GM18498 (cell line): Measurements from ENCODE around the gene IL3.

Experiments
- ATAC-seq: cut with Tn5 transposase; IDR thresholded peaks from one replicate; pipeline ENCODE4 v1.9.1; 2021; ENCODE audit warnings: mild to moderate bottlenecking, moderate library complexity; ENCODE audit not compliant: unreplicated experiment

Gene IL3, protein sequence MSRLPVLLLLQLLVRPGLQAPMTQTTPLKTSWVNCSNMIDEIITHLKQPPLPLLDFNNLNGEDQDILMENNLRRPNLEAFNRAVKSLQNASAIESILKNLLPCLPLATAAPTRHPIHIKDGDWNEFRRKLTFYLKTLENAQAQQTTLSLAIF

DNA sequence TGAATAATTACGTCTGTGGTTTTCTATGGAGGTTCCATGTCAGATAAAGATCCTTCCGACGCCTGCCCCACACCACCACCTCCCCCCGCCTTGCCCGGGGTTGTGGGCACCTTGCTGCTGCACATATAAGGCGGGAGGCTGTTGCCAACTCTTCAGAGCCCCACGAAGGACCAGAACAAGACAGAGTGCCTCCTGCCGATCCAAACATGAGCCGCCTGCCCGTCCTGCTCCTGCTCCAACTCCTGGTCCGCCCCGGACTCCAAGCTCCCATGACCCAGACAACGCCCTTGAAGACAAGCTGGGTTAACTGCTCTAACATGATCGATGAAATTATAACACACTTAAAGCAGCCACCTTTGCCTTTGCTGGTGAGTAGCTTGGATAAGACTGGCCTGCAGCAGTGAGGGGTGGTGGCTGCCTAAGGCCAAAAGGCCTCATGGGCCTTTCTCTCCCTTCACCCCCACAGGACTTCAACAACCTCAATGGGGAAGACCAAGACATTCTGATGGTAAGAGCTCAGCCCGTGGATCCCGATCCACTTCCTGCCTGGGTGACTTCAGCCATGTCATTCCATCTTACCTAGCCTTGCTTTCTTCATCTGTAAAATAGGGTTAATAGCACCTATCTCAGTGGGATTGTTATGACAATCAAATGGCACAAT, at the start of gene IL3:
Gene IL3, plus strand, starts transcription at position 155 of the 661 bp plus-strand sequence. Its CDS starts 52 bp downstream, at position 207.
- ATAC-seq, result no peak

DNA sequence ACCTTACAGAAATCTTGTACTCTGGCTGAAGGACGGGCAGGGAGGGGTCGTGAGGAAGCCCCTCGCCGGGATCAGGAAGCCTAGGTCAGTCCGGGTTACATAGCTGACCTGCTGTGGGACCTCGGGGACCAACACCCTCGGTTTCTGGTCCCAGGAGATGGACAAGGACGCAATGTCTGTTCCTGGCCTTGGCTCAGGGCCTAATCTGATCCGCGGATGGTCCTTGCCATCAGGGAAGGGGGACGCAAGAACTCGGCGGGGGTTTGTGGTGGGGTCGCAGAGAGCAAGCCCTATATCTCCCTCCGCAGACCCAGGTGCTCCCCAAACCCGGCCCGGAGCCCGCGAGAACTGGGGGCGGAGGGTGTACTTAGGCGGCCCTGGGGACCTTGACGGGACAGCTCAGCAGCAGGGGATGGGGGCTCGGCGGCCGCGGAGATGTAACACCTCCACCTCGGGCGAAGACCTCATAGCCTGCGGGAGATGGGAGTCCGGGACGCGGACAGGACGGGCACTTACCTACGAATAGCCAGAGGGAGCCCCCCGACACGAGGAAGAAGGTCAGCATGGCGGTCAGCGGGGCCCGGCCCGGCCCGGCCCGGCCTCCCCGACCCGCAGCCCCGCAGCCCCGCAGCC, 49.4 kb upstream of the IL3 start:
- no peak for ATAC-seq

DNA sequence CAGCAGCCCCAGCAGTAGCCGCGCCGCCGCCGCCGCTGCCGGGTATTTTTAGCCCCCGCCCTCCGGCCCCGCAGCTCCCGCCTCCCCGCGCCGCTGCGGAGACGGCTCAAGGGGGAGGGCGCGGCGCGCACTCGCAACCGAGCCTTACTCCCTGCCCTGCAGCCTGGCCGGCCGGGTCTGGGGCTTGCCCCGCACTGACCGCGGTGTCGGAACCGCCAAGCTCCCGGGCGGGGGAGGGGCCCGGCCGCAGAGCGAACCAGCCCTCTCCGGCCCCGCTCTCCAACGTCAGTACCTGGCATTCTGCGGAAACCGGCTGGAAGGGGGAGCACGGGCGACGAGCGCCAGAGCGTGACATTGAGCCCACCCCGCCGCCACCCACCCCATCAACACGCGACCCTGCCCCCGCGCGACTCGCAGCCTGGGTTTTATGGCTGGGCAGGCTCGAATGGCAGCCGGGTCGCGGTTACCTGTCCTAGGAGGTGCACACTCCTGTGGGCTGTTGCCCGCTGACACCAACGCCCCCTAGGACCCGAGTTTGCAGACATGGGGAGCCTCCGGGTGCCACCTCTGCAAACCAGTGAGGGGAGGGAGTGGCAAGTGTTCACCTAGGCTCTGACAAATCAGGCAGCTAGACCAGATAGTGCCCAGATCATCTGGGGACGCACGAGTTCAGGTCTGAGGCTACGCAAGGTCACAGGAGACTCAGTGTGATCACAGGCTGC, 48.7 kb upstream of the IL3 start, which contains the start of gene ACSL6:
Gene ACSL6, minus strand, starts transcription at position 37 of the 722 bp plus-strand sequence. CDS start 105 bp downstream, outside the sequence.
- ATAC-seq, result no peak

DNA sequence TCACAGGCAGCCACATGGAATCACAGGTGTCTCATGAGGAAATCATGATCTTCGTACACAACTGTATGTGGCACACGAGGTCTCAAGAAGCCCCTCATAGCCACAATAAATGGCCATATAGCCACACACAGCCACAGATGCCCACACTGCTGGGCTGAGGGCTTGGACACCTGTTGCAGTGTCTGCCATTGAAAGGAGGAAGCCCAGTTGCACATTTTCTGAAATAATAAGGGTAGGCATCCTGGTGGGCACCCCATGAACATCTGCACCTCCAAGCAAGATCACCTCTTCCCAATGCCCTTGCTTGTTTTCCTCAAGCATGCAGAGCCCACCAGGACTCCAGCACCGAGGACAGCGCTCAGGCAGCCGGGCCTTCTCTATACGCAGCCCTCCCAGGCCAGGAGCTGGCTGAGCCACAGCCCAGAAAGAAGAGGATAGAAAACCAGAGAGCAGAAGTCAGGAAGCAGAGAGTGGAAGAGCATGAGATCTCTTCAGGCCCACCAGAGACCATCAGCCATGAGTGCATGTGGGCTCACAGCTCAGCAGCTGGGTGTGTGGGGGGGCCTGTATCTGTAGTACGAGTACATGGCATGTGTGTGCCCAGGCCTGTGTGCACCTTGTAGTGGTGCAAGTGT, 48.0 kb upstream of the IL3 start:
- ATAC-seq, result no peak

DNA sequence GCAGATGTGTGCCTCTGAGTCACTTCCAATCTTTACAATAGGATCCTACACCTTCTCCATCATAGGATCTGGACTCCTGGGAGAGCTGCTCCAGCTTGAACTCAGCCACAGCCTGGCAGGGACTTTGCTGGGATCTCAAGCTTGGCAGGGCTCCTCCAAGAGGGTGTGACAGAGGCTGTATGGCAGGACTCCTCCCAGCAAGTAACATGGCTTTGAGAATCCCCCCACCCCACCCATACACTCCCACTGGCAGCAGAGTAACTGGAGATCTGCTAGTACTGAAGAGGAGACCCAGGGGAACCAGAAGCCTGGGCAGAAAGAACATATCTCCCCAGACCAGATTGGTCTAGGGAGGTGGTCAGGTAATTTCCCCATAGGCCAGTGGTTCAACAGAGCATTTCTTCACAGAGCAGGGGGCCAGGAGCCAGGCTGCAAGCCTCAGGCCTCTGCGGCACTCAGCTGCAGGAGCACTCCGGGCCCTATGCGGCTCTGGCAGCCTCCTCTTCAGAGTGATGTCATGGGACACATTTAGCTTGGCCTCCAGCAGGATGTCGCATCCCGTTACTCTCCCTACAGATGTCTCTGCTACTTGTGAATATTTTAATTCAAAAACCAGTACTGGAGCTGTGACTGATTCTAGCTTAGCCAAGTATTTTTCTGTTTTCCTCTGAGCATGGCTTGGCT, 47.3 kb upstream of the IL3 start:
- no peak for ATAC-seq

DNA sequence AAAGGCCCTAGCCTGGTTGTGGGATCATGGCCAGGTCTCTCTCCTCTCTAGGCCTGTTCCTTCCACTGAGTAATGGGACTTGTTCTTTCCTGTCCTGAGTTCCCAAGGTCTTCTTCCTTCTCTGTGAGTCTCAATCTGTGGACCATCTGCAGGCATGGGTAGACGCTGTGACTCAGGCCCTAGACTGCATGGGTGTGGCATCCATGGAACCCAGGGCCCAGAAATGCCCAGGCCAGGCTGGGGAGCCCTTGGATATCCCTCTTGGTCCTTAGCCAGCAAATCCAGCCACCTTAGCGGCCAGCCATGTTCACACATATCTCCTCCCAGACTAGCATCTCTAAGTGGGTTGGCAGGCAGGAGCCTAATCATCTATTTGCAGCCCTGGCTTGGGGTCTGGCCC, 46.7 kb upstream of the IL3 start:
- no peak for ATAC-seq

DNA sequence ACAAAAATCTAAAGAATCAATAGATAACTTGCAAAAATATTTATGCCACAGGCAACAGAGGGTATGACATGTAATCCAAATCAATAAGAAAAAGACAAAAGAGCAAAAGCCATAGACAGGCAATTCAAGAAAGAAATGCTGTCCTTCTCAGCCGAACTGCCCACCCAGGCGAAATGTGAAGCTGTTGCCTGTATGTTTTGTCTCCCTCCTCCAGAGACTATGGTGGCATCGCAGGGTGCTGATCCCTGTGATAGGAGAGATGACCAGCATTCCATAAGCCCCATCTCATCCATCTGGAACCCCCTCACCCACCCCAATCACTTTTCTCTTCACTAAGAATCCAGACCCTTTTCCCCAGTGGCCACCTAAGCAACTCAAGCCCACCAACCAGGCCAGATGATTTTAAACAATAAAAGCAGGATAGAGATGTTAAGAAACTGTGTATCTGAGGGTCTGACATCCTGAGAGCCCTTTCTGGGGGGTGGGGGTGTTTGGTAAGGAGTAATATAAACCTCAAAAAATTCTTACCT, 43.7 kb upstream of the IL3 start:
- no peak for ATAC-seq

DNA sequence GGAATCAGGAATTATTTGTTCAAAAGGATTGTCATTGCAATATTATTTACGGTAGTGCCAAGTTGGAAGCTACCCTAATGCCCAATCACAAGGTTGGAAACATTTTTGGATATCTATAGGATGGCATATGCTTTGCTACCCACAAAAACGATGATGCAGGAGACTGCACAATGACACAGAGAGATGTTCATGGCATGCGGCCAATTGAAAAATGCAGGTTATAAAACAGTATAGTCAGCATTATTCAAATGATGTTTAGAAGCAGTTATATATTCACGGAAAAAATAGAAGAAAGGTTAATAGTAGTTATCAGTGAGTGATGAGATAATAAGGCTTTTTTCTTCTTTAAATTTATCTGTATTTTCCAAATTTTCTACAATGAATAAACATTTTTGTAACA, 43.1 kb upstream of the IL3 start:
- ATAC-seq, result no peak

DNA sequence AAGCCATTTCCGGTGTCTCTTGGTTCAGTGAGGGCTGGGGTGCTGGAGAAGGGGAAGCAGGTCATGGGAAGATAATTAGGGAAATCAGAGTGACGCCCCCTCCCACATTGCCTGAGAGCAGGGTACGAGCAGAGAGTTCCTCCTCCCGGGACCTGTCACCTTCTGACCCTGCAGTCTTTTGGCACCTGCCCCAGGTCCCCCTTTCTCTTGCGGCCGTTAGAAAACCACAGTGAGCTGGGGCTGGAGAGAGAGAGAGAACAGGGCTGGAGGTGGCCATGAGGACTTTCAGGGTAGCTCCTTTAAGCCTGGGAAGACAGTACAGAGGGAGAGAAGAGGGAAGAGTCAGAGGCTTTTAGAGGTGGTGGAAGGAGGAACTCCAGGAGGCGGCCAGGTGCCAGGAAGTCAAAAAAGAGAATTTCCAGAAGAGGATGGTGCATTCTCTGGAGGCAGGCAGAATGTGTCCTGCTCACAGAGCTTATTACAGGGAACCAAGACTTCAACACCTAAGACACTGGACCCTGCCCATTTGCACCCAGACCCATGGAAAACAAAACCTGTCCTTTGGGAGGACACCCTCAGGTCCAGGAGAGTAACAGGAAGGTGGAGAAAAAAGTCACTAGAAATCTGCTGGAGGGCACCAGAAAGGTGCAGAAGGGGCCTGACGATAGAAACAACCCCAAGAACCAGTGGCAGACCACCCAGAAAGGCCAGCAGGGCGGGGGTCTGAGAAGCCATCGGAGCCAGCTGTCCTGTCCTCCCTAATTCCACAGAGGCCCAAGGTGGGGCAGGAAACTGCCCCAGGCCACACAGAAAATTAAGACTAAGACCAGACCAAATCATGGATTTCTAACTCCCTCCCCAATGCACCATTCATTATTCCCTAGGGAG, 42.5 kb upstream of the IL3 start:
- no peak for ATAC-seq

DNA sequence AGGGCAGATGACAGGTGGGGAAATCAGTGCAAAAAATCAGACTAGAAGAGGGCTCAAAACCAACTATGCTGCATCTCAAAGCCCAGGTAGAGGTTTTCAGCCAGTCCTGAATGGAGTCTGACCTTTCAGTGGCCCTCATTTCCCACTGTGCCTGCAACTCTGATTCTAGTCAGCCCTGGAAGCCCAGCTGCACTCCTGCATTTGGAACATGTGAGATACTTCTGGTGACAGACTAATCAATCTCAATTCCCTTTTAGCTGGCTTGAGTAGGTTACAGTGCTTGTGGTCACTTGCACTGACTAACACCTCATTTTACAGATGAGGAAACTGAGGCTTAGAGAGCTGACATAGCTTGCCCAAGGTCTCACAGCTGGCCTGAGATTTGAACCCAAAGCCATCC, 41.1 kb upstream of the IL3 start:
- peak; percentile 24 for ATAC-seq

DNA sequence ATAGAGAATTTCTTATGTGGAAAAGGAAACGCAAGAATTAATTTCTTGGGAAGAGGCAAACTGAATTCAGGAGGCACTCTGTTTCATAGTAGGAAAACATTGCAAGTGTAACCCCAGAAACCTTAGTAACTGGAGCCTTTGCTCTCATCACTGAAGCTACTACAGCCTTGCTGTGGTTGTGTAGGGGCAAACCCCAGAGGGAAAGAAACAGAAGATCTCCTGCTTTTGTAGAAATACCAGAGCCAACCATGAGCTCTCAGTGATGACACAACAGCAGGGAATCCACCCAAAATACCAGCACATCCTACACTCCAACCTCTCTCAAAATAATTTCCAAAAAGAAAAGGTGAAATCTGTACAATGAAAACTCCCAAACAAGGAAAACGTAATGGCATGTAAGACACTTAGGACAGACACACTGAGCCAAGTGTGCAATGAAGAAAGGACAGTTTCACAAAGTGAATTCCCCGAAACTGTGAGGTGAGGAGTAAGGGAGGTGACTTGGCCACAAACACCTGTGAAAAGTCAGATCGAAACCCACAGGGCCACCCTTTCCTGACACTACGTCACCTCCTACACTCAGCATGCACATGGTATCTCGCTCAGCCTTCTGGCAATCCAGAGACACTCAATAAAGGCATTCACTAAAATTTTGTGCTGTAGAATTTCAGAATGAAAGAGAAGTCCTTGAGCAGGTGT, 40.4 kb upstream of the IL3 start:
- peak; percentile 99 for ATAC-seq

DNA sequence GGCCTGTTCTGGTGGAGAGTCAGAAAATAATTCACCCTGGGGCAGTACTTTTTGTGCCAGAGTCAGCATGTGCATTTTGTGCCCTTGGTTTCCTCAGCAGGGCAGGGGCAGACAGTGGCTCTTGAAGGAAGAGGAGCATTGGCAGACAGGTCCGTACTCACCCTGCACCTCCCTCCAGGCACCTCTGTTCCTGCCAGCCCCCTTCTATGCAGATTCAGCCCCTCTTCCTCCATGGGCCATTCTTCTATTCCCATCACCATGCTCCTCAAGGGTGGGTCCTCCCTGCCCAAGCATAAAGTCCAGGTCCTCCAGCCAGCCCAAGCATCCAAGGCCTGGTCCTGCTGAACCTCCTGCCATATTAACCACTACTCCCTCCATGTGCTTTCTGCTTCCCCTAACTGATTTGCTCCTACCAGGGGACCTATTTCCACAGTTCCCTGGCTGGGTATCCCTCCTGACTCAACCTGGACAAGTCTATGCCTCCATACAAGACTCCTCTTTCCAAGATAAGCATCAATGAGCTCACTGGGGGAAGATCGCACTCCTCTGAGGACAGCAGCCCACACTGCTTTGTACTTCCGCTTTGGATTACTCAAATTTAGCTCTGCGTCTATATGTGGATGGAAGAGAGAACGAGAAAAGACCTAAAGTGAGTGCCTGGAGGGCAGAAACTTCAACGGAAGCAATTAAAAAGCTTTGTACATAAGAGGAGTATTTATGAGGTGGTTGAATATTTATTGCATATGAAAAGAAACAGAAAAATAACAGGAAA, 39.7 kb upstream of the IL3 start:
- ATAC-seq, result peak; percentile 27

DNA sequence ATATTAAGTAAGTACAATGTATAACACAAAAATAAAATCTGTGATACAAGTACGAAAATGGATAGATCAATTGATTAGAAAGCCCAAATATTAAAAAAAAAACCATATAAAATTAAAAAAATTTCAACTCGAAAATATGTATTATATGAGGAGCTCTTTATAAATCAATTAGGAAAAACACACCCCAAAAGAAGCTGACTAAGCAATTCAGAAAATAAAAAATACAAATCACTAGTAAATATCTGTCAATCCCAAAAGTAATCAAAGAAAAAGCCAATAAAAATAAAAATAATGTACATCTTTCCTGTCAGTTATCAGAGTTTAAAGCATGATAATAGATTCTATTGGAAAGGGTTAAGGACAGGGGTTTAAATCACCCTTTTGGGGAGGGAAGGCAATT, 38.8 kb upstream of the IL3 start:
- ATAC-seq, result no peak

DNA sequence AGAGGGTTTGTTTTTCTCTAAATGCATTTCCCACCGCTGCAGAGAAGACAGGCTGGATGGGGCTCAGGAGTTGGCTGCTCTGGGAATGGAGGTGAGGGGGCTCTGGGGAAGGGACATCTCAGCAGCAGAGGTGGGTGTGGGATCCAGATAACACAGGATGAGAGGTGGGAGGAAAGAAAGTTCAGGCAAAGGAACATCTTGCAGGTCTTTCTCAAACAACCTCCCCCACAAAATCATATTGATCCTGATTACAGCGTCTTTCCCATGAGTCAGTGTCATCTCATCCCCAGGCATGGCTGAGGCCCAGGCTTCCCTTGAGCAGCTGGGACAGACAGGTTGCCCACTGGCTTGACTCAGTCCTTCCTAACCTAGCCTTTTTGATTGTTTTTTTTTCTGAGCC, 37.7 kb upstream of the IL3 start:
- ATAC-seq, result no peak

DNA sequence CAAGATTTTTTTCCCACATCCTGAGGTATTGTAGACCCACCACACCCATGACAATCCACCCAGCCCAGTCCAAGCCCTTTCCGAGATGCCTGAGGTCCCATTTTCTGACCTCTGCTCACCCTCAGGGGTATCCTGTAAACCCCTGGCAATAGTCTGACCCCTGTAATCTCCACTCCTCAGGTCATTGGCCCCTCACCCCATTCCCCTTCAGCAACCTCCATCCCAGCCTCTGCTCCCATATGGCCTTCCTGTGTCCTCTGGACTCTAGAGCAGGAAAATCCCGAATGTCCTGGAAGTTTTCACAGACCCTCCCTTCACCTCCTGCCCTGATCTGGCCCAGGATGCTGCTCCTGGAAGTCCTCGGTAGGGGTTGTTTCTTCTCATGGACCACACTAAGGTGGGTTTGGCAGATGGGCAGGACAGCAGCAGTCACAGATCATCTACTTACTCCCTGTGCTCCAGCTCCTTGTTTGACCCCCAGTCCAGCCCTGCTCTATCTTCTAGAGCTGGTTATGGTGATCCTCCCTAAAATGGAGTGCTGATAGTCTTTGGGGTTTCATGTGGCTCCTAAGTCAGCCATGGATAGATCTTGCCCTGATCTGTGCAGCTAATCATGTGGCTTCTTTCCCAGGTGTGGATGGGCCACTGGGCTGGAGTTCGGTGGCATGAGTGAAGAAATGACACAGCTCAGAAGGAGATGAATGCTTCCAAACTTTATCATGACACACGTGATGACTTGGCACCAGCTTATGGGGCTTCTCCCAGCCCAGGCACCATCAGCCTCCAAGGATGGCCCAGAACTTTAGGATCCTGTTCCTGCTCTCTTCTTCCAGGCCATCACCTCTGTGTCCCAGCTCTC, 37.0 kb upstream of the IL3 start:
- no peak for ATAC-seq

DNA sequence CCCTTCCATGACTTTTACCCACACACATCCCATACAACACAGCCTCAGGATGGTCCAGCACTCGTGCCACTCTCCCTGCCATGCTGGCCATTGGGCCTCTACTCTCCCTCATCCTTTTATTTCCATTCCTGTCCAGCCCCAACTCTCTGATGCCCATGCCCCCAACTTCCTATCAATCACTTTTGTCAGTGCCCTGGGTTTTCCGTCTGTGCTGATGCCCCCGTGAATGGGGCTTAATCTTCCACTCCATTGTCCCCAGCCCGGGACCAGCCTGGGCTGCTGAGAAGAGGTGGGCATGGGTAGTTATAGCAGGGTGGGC, 36.4 kb upstream of the IL3 start:
- no peak for ATAC-seq

DNA sequence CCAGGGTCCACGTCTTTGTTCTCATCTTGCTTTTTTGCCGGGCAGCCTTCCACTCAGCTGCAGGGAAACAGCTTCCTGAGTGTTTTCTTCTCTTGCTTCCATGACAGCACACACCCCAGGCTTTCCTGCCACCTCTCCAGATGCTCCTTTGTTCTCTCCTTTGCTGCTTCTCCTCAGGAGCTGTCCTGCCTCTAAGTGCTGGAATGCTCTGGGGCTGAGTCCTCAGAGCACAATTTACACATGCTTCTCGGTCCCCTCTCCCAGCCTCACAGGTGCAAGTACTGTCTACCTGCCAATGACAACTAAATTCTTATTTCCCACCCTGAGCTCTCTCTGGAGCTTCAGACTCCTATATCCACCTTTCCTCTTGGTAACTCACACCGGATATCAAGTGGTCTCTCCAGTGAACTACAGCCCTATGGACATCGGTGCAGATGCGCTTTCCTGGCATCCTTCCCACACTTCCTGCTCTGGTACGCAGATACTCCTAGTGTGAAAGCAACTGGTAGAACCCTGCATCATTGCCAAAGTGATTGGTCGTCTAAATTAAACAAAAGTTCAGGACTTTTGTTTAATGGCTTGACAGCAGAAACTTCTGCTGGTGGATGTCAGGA, 35.6 kb upstream of the IL3 start:
- no peak for ATAC-seq
